ENCODE results near the gene OGDH. TPM values are rescaled to one million over a fixed set of nuclear protein-coding genes. Genes with fewer than 3 reads are reported as not detected.

Gene OGDH
- total RNA-seq, 4 donors from 2014 or later = 74.0 to 160 (median 143) TPM

GRCh38 chr7:44599222-44599621 is 7.2 kb upstream of the OGDH start:
- H3K9me3 ChIP-seq = no peaks in the 10 kb centered on the region
- H3K27ac ChIP-seq = no peak overlapping the region
- in situ Hi-C loops (cut with MboI; ENCODE audit: low pct_ligation_motif_present in 1 of 4, low pct_unique_long_range_greater_than_20kb in 1 of 4, low sequenced_read_pairs in 3 of 4) (loop anchor here (10.0 to 25.0 kb wide), 8 partner anchors 46 to 513 kb away; partner anchors contain the start of genes H2AZ2 (in 3 of the 4) and TBRG4 (in 3 of the 4)), intact Hi-C loops (cut with DNase I; ENCODE audit: low total_unique reads) (loop anchor here (10.0 kb wide), 1 partner anchor 396 kb away; no protein-coding TSS in a partner anchor)
- no peak overlapping the region for H3K4me3 ChIP-seq
- H3K27me3 ChIP-seq = no peaks in the 10 kb centered on the region
- H3K4me1 ChIP-seq = no peaks in the 10 kb centered on the region
- WGBS, 2 donors (ENCODE audit: low coverage in 1 of 2) = 75 to 79% methylated on average over 3 of the region's 3 CpGs
- no peaks in the 10 kb centered on the region for H3K36me3 ChIP-seq
- DNase-seq = no peak
- TF ChIP-seq POLR2A (IDR thresholded peaks at IDR 0.05) (no peak), CTCF (IDR thresholded peaks at IDR 0.05) (no peak), POLR2AphosphoS5 (IDR thresholded peaks at IDR 0.05) (no peak), EP300 (IDR thresholded peaks at IDR 0.05; ENCODE audit: low read depth) (no peak)

- no peak overlapping the region for H3K27ac ChIP-seq
- intact Hi-C loops (cut with DNase I; ENCODE audit: low total_unique reads) = no loop called here
- WGBS, 2 donors (ENCODE audit: low coverage in 1 of 2) = 40 to 71% methylated on average over 1 of the region's 1 CpG
Measured at GRCh38 chr7:44602576-44602910, 3.9 kb upstream of the OGDH start.

GRCh38 chr7:44603193-44603592 is 3.2 kb upstream of the OGDH start:
- Histone ChIP-seq H3K4me3 (no peak overlapping the region), H3K36me3 (no peaks in the 10 kb centered on the region), H3K27me3 (no peaks in the 10 kb centered on the region), H3K9me3 (no peaks in the 10 kb centered on the region), H3K27ac (no peak overlapping the region), H3K4me1 (peaks cover 4 to 19% (median 16%) of the 10 kb centered on the region in 4 donors)
- no peak for TF ChIP-seq POLR2A (IDR thresholded peaks at IDR 0.05)
- TF ChIP-seq CTCF (IDR thresholded peaks at IDR 0.05) = no peak
- TF ChIP-seq POLR2AphosphoS5 (IDR thresholded peaks at IDR 0.05) = no peak
- no peak for TF ChIP-seq EP300 (IDR thresholded peaks at IDR 0.05; ENCODE audit: low read depth)
- 41 to 44% methylated on average over 6 of the region's 6 CpGs for WGBS, 2 donors (ENCODE audit: low coverage in 1 of 2)
- no peak for DNase-seq
- intact Hi-C loops (cut with DNase I; ENCODE audit: low total_unique reads) (no loop called here), in situ Hi-C loops (cut with MboI; ENCODE audit: low pct_ligation_motif_present in 1 of 4, low pct_unique_long_range_greater_than_20kb in 1 of 4, low sequenced_read_pairs in 3 of 4) (no loop called here)

More at GRCh38 chr7:44602576-44602910, 3.9 kb upstream of the OGDH start:
- no peak overlapping the region for H3K4me3 ChIP-seq
- H3K9me3 ChIP-seq = no peaks in the 10 kb centered on the region
- no peaks in the 10 kb centered on the region for H3K36me3 ChIP-seq
- TF ChIP-seq POLR2A (IDR thresholded peaks at IDR 0.05) = no peak
- no peak for TF ChIP-seq EP300 (IDR thresholded peaks at IDR 0.05; ENCODE audit: low read depth)
- no peak for TF ChIP-seq CTCF (IDR thresholded peaks at IDR 0.05)
- no peak for TF ChIP-seq POLR2AphosphoS5 (IDR thresholded peaks at IDR 0.05)
- H3K27me3 ChIP-seq = no peaks in the 10 kb centered on the region
- DNase-seq = no peak
- peaks cover 4 to 14% (median 13%) of the 10 kb centered on the region in 4 donors for H3K4me1 ChIP-seq
- in situ Hi-C loops (cut with MboI; ENCODE audit: low pct_ligation_motif_present in 1 of 4, low pct_unique_long_range_greater_than_20kb in 1 of 4, low sequenced_read_pairs in 3 of 4) = no loop called here

- H3K4me1 ChIP-seq = peaks cover 4 to 32% (median 19%) of the 10 kb centered on the region in 4 donors
- no peaks in the 10 kb centered on the region for H3K27me3 ChIP-seq
- no peak for TF ChIP-seq CTCF (IDR thresholded peaks at IDR 0.05)
- no peak for TF ChIP-seq EP300 (IDR thresholded peaks at IDR 0.05; ENCODE audit: low read depth)
- no peak for TF ChIP-seq POLR2A (IDR thresholded peaks at IDR 0.05)
- no peak for TF ChIP-seq POLR2AphosphoS5 (IDR thresholded peaks at IDR 0.05)
- H3K27ac ChIP-seq = peak overlapping the region in 2 of 4 donors; percentile 95 to 98
- in situ Hi-C loops (cut with MboI; ENCODE audit: low pct_ligation_motif_present in 1 of 4, low pct_unique_long_range_greater_than_20kb in 1 of 4, low sequenced_read_pairs in 3 of 4) (no loop called here), intact Hi-C loops (cut with DNase I; ENCODE audit: low total_unique reads) (loop anchor here (1.0 kb wide), 1 partner anchor 24 kb away; no protein-coding TSS in a partner anchor)
- 70 to 72% methylated on average over 2 of the region's 2 CpGs for WGBS, 2 donors (ENCODE audit: low coverage in 1 of 2)
- no peak overlapping the region for H3K4me3 ChIP-seq
- H3K36me3 ChIP-seq = no peaks in the 10 kb centered on the region
- H3K9me3 ChIP-seq = no peaks in the 10 kb centered on the region
- no peak for DNase-seq
Measured at GRCh38 chr7:44604941-44605340, 1.5 kb upstream of the OGDH start.

All from transverse colon (tissue), 4 donors.